Upper lobe of left lung (tissue), 4 donors: ENCODE results near the gene CCT6B.

Source experiments
- POLR2A ChIP-seq, 4 donors: fragments of 450-650 bp; IDR thresholded peaks; one replicate each; pipeline ENCODE4 v1.5.1; 2016 to 2017; ENCODE audit warnings: antibody characterized with exemption in 4 of 4, mild to moderate bottlenecking in 2 of 4
- TF ChIP-seq, protein P1 (sequence below), 6 experiments: fragments of 450-650 bp in 4 of 6; fragments of 200-600 bp in 2 of 6; sonication (generic) in 2 of 6; IDR thresholded peaks; one replicate each; pipeline ENCODE4 v1.5.1; 2016 to 2019; ENCODE audit warnings: antibody characterized with exemption in 6 of 6

DNA sequence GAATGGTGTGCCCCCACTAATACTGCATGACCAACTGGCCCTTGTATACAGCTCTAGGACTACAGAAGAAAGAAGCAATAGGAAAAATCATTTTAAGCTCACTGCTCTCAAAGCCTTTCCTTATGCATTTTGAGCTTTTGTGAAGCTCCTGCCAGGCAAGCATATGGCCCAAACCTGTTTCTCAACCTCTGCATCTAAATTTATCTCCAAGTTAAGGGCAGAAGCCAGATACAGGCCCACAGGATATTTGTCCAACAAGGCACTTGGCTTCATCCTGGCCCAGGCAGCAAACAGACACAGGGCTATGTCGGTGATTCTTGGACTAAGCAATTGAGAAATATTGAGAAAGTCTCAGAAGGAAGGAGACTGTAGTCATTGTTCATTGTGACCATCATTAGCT is 43.9 kb downstream of the CCT6B start:
- TF ChIP-seq, protein P1, sequence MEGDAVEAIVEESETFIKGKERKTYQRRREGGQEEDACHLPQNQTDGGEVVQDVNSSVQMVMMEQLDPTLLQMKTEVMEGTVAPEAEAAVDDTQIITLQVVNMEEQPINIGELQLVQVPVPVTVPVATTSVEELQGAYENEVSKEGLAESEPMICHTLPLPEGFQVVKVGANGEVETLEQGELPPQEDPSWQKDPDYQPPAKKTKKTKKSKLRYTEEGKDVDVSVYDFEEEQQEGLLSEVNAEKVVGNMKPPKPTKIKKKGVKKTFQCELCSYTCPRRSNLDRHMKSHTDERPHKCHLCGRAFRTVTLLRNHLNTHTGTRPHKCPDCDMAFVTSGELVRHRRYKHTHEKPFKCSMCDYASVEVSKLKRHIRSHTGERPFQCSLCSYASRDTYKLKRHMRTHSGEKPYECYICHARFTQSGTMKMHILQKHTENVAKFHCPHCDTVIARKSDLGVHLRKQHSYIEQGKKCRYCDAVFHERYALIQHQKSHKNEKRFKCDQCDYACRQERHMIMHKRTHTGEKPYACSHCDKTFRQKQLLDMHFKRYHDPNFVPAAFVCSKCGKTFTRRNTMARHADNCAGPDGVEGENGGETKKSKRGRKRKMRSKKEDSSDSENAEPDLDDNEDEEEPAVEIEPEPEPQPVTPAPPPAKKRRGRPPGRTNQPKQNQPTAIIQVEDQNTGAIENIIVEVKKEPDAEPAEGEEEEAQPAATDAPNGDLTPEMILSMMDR (IDR thresholded peaks at IDR 0.05): no peak
- no peak for TF ChIP-seq POLR2A (IDR thresholded peaks at IDR 0.05)
